ENCODE measurements around the gene AIRE.
"Not testable (repeated sequence)": the region's sequence is repeated elsewhere in the genome, so short reads cannot be mapped to it uniquely, and the experiment has no call there.

The AIRE gene

GRCh38 chr21:44338971-44339910 is 53.6 kb downstream of the AIRE start, which contains the start of gene CFAP410:
Gene CFAP410 (minus strand): TSS chr21:44339390. CDS start chr21:44339194, 196 bp downstream.
- peak; percentile 95 for DNase-seq

- not testable (repeated sequence) for DNase-seq
Observed at GRCh38 chr21:44341726-44342458, 56.2 kb downstream of the AIRE start.

- not testable (repeated sequence) for DNase-seq
Observed at GRCh38 chr21:44342981-44343380, 57.3 kb downstream of the AIRE start.

GRCh38 chr21:44344541-44345183 is 59.0 kb downstream of the AIRE start:
- no peak for DNase-seq

GRCh38 chr21:44345495-44345894 is 59.8 kb downstream of the AIRE start:
- DNase-seq: no peak

- DNase-seq: no peak
Observed at GRCh38 chr21:44347911-44348451, 62.3 kb downstream of the AIRE start.
